Endothelial cell of umbilical vein (primary cell): Measurements from ENCODE around the gene MAN2C1. TPM values are rescaled to one million over a fixed set of nuclear protein-coding genes. Genes with fewer than 3 reads are reported as not detected.

ENCODE experiments used
- BruUV-seq: library from RNA; stranded (reverse); fragments of 400-500 nt; replicated peaks from 2 replicates; lab custom pipeline; 2021; lab: Mats Ljungman, UMichigan
- CTCF ChIA-PET: fragments of 300-600, 350-600 bp; sonication (Branson Sonifier 250); formaldehyde crosslinking; loops from one replicate; lab custom pipeline; 2021; ENCODE audit warnings: antibody characterized with exemption, inconsistent platforms; lab: Charles Lee
- POLR2A ChIA-PET: fragments of 300-600, 350-600 bp; sonication (Branson Sonifier 250); formaldehyde crosslinking; loops from one replicate; lab custom pipeline; 2021; ENCODE audit warnings: antibody characterized with exemption, inconsistent platforms; lab: Charles Lee
- DNase-seq: peaks from one replicate; pipeline ENCODE4 v3.0.0-alpha.2; 2011; ENCODE audit warnings: low read depth, low spot score
- FAIRE-seq: peaks from 2 replicates; lab custom pipeline; 2011; peaks lifted over from hg19 to GRCh38; lab: Jason Lieb, UNC
- H2AFZ ChIP-seq: 2 replicates; pipeline ENCODE4 v1.6.0; 2012; ENCODE audit warnings: low read depth, low read length, control low read depth, inconsistent platforms
- H3K27ac ChIP-seq: 2 replicates; pipeline ENCODE4 v1.5.1; 2011; ENCODE audit warnings: low read depth, mild to moderate bottlenecking, control low read depth, low read length, moderate library complexity; ENCODE audit not compliant: insufficient read depth
- H3K27me3 ChIP-seq, 2 experiments: 2 replicates each; pipeline versions ENCODE4 v1.6.0 to v1.6.1; 2011; ENCODE audit warnings: low read length in 2 of 2, mixed read lengths in 1 of 2; ENCODE audit not compliant: control insufficient read depth in 2 of 2, insufficient read depth in 2 of 2
- H3K36me3 ChIP-seq, 2 experiments: 2 replicates in 1 of 2; 3 replicates in 1 of 2; pipeline ENCODE4 v1.5.1; 2011; ENCODE audit warnings: low read length in 2 of 2, mild to moderate bottlenecking in 1 of 2, moderate library complexity in 1 of 2; ENCODE audit not compliant: control insufficient read depth in 2 of 2, insufficient read depth in 2 of 2; ENCODE audit errors: extremely low read depth in 1 of 2
- H3K4me1 ChIP-seq: 3 replicates; pipeline ENCODE4 v1.5.1; 2011; ENCODE audit warnings: mild to moderate bottlenecking, low read length; ENCODE audit not compliant: control insufficient read depth, insufficient read depth; ENCODE audit errors: extremely low read depth
- H3K4me2 ChIP-seq: 2 replicates; pipeline ENCODE4 v1.6.1; 2011; ENCODE audit warnings: low read length, control low read depth, mixed read lengths; ENCODE audit not compliant: insufficient read depth
- H3K4me3 ChIP-seq, 3 experiments: fragments of 200-600 bp in 1 of 3; sonication (generic), shearing (Covaris generic) in 1 of 3; replicated peaks in 1 of 3; 2 replicates each; pipeline ENCODE4 v1.5.1; 2011 to 2016; ENCODE audit warnings: control low read depth in 3 of 3, low read length in 3 of 3, mild to moderate bottlenecking in 2 of 3, inconsistent platforms in 1 of 3, low read depth in 1 of 3, moderate library complexity in 1 of 3; ENCODE audit not compliant: insufficient read depth in 1 of 3
- H3K79me2 ChIP-seq: 2 replicates; pipeline ENCODE4 v1.6.0; 2012; ENCODE audit warnings: low read length, inconsistent platforms; ENCODE audit not compliant: control insufficient read depth, insufficient read depth
- H3K9ac ChIP-seq: replicated peaks from 2 replicates; pipeline ENCODE3; 2011; ENCODE audit warnings: low read length, control low read depth; ENCODE audit not compliant: insufficient read depth; ENCODE audit errors: extremely low read depth
- H3K9me1 ChIP-seq: replicated peaks from 3 replicates; pipeline ENCODE4 v1.6.0; 2011; ENCODE audit warnings: mild to moderate bottlenecking, low read length; ENCODE audit not compliant: control insufficient read depth, insufficient read depth; ENCODE audit errors: extremely low read depth
- H3K9me3 ChIP-seq: replicated peaks from 2 replicates; pipeline ENCODE4 v1.5.1; 2012; ENCODE audit warnings: low read length, inconsistent platforms; ENCODE audit not compliant: control insufficient read depth, insufficient read depth
- H4K20me1 ChIP-seq: replicated peaks from 2 replicates; pipeline ENCODE3; 2011; ENCODE audit warnings: mild to moderate bottlenecking, low read length; ENCODE audit not compliant: control insufficient read depth, insufficient read depth; ENCODE audit errors: extremely low read depth
- CTCF ChIP-seq, 2 donors: IDR thresholded peaks; 1 replicate in 1 of 2; 2 replicates in 1 of 2; pipeline ENCODE4 v1.5.1; 2011; ENCODE audit warnings: low read length in 2 of 2, mild to moderate bottlenecking in 2 of 2, moderate library complexity in 2 of 2, control low read depth in 1 of 2, inconsistent platforms in 1 of 2, low read depth in 1 of 2; ENCODE audit not compliant: insufficient read depth in 1 of 2; ENCODE audit errors: extremely low read depth in 1 of 2
- EZH2 ChIP-seq: IDR thresholded peaks from 2 replicates; pipeline ENCODE4 v1.6.1; 2012; ENCODE audit warnings: borderline replicate concordance, low read depth, mild to moderate bottlenecking, moderate library complexity, low read length, inconsistent platforms; ENCODE audit not compliant: severe bottlenecking
- FOS ChIP-seq: IDR thresholded peaks from 2 replicates; pipeline ENCODE4 v1.6.1; 2011; ENCODE audit warnings: mild to moderate bottlenecking, low read length, moderate library complexity, borderline replicate concordance; ENCODE audit not compliant: insufficient read depth
- GATA2 ChIP-seq: IDR thresholded peaks from 2 replicates; pipeline ENCODE4 v1.7.0; 2011; ENCODE audit warnings: low read depth, mild to moderate bottlenecking, moderate library complexity, mixed read lengths, low read length; ENCODE audit not compliant: insufficient read length, insufficient read depth
- JUN ChIP-seq: IDR thresholded peaks from 2 replicates; pipeline ENCODE4 v1.6.1; 2011; ENCODE audit warnings: borderline replicate concordance, low read depth; ENCODE audit not compliant: insufficient read length, insufficient read depth
- MAX ChIP-seq: IDR thresholded peaks from 2 replicates; pipeline ENCODE4 v1.6.1; 2011; ENCODE audit not compliant: insufficient read depth, insufficient read length
- MYC ChIP-seq: IDR thresholded peaks from one replicate; pipeline ENCODE4 v1.6.1; 2011; ENCODE audit warnings: mild to moderate bottlenecking, low read depth, low read length
- POLR2A ChIP-seq: IDR thresholded peaks from 2 replicates; pipeline ENCODE4 v1.6.1; 2012; ENCODE audit warnings: low read depth, mild to moderate bottlenecking, control low read depth, low read length
- POLR2AphosphoS5 ChIP-seq: IDR thresholded peaks from 2 replicates; pipeline ENCODE4 v1.6.1; 2012; ENCODE audit warnings: low read depth, mild to moderate bottlenecking, control low read depth, low read length, moderate library complexity; ENCODE audit not compliant: insufficient read depth
- dilution Hi-C: fragments of 300-500 bp; cut with MboI; formaldehyde crosslinking; loops from one replicate; pipeline ENCODE4 v1.15.0; 2019; ENCODE audit warnings: low sequenced_read_pairs; ENCODE audit not compliant: extremely low pct_ligation_motif_present
- intact Hi-C: fragments of 100-400 bp; cut with micrococcal nuclease; formaldehyde crosslinking; loops from one replicate; pipeline ENCODE4 v1.10.0; 2022
- polyA plus RNA-seq, 4 experiments: library from polyadenylated mRNA; depleted of rRNA in 3 of 4; stranded (reverse) in 3 of 4; unstranded in 1 of 4; fragments of >200 nt; gene quantifications; 2 replicates each; pipeline versions ENCODE4 v1.2.1 to v1.2.3, GENCODE V29; 2011 to 2012; ENCODE audit warnings: missing spikeins in 1 of 4
- total RNA-seq: library from RNA; stranded (reverse); gene quantifications from 2 replicates; pipeline ENCODE4 v1.2.3, GENCODE V29; 2021

The MAN2C1 gene
- total and polyA plus RNA-seq, 2 donors (not counting 3 experiments of a cell fraction or from before 2014, with no cell fraction given) = 198 to 248 TPM

GRCh38 chr15:75356517-75356916 is 11.9 kb downstream of the MAN2C1 start:
- H4K20me1 ChIP-seq = no peaks in the 10 kb centered on the region
- no peak overlapping the region for H3K27ac ChIP-seq
- H3K9me1 ChIP-seq = no peaks in the 10 kb centered on the region
- dilution Hi-C loops = no loop called here
- ChIA-PET POLR2A (no interaction called here), CTCF (interaction anchor here (1.6 kb wide), 1 partner anchor 12 kb away, joined by 7 read pairs; the partner anchor contains the start of gene MAN2C1)
- H2AFZ ChIP-seq = no peak overlapping the region
- TF ChIP-seq JUN (no peak), MYC (no peak), EZH2 (no peak), FOS (no peak), CTCF (IDR thresholded peaks at IDR 0.05; ENCODE audit: extremely low read depth in 1 of 2, insufficient read depth in 1 of 2, low read depth in 1 of 2, low read length in 2 of 2) (no peak), MAX (no peak), POLR2AphosphoS5 (no peak), GATA2 (no peak), POLR2A (no peak)
- H3K9ac ChIP-seq = no peak overlapping the region
- no peak for DNase-seq
- H3K4me1 ChIP-seq = no peaks in the 10 kb centered on the region
- H3K9me3 ChIP-seq = no peaks in the 10 kb centered on the region
- no peak overlapping the region for H3K4me3 ChIP-seq
- peaks cover 4 to 39% of the 10 kb centered on the region in 2 experiments for H3K36me3 ChIP-seq
- FAIRE-seq = no peak
- H3K27me3 ChIP-seq = no peaks in the 10 kb centered on the region
- no peak overlapping the region for H3K4me2 ChIP-seq
- no TSS peak for BruUV-seq
- intact Hi-C loops = no loop called here
- H3K79me2 ChIP-seq = no peaks in the 10 kb centered on the region
